ENCODE data around the gene OGA. TPM values are rescaled to one million over a fixed set of nuclear protein-coding genes. Genes with fewer than 3 reads are reported as not detected.

OGA gene
- total and polyA plus RNA-seq, 2 donors (not counting 3 experiments of a cell fraction or from before 2014, with no cell fraction given): 30.8 to 118 TPM

DNA sequence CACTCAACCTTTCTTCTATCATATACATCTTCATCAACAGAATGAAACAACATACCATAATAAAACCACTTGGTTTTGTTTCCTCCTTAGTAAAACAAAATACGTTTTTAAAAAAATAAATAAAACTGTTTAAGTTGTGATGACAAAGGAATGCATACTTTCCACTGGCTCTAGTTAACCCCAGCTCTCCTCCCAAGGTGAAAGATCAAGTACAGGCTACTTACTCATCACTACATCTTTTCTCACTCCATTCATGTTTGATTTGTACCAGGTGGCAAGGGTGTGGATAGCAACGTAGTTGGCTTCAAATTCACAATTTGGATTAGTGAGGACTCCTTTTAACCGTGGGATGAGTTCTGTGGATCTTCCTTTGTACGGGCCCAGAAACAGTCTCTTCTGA, 14.7 kb downstream of the OGA start:
- H3K9ac ChIP-seq (replicated peaks; ENCODE audit: extremely low read depth, insufficient read depth, low read length): no peak overlapping the region
- ChIA-PET POLR2A (interaction anchor here (0.7 kb wide), 1 partner anchor 11 kb away, joined by 5 read pairs; no protein-coding TSS in a partner anchor), CTCF (interaction anchor here (1.2 kb wide), 1 partner anchor 9 kb away, joined by 3 read pairs; no protein-coding TSS in a partner anchor)
- H3K4me1 ChIP-seq (ENCODE audit: control insufficient read depth, extremely low read depth, insufficient read depth, low read length): no peaks in the 10 kb centered on the region
- no peaks in the 10 kb centered on the region for H3K27me3 ChIP-seq (ENCODE audit: control insufficient read depth in 2 of 2, insufficient read depth in 2 of 2, low read length in 2 of 2)
- H3K4me3 ChIP-seq (replicated peaks in 1 of 3; ENCODE audit: insufficient read depth in 1 of 3, low read depth in 1 of 3, low read length in 3 of 3): no peak overlapping the region
- BruUV-seq (replicated peaks): no TSS peak
- dilution Hi-C loops (cut with MboI; ENCODE audit: extremely low pct_ligation_motif_present, low sequenced_read_pairs): no loop called here
- no peak for DNase-seq (ENCODE audit: low read depth, low spot score)
- no peak overlapping the region for H3K4me2 ChIP-seq (ENCODE audit: insufficient read depth, low read length)
- H3K27ac ChIP-seq (ENCODE audit: insufficient read depth, low read depth, low read length): no peak overlapping the region
- peaks cover 45% of the 10 kb centered on the region for H3K79me2 ChIP-seq (ENCODE audit: control insufficient read depth, insufficient read depth, low read length)
- no peak overlapping the region for H2AFZ ChIP-seq (ENCODE audit: low read depth, low read length)
- H4K20me1 ChIP-seq (replicated peaks; ENCODE audit: control insufficient read depth, extremely low read depth, insufficient read depth, low read length): no peaks in the 10 kb centered on the region
- TF ChIP-seq EZH2 (IDR thresholded peaks at IDR 0.05; ENCODE audit: borderline replicate concordance, low read depth, low read length, severe bottlenecking) (no peak), JUN (IDR thresholded peaks at IDR 0.05; ENCODE audit: borderline replicate concordance, insufficient read depth, insufficient read length, low read depth) (no peak), MYC (IDR thresholded peaks at IDR 0.05; ENCODE audit: low read depth, low read length) (no peak), POLR2AphosphoS5 (IDR thresholded peaks at IDR 0.05; ENCODE audit: insufficient read depth, low read depth, low read length) (no peak), CTCF (IDR thresholded peaks at IDR 0.05; ENCODE audit: extremely low read depth in 1 of 2, insufficient read depth in 1 of 2, low read depth in 1 of 2, low read length in 2 of 2) (no peak), FOS (IDR thresholded peaks at IDR 0.05; ENCODE audit: borderline replicate concordance, insufficient read depth, low read length) (no peak), POLR2A (IDR thresholded peaks at IDR 0.05; ENCODE audit: low read depth, low read length) (no peak), GATA2 (IDR thresholded peaks at IDR 0.05; ENCODE audit: insufficient read depth, insufficient read length, low read depth, low read length) (no peak)
- TF ChIP-seq, protein P1, sequence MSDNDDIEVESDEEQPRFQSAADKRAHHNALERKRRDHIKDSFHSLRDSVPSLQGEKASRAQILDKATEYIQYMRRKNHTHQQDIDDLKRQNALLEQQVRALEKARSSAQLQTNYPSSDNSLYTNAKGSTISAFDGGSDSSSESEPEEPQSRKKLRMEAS (IDR thresholded peaks at IDR 0.05; ENCODE audit: insufficient read depth, insufficient read length): no peak
- FAIRE-seq: no peak
- peaks cover 2% of the 10 kb centered on the region for H3K9me1 ChIP-seq (replicated peaks; ENCODE audit: control insufficient read depth, extremely low read depth, insufficient read depth, low read length)
- intact Hi-C loops (cut with micrococcal nuclease): no loop called here
- peaks cover 29 to 33% of the 10 kb centered on the region in 2 experiments for H3K36me3 ChIP-seq (ENCODE audit: control insufficient read depth in 2 of 2, extremely low read depth in 1 of 2, insufficient read depth in 2 of 2, low read length in 2 of 2)
- H3K9me3 ChIP-seq (replicated peaks; ENCODE audit: control insufficient read depth, insufficient read depth, low read length): no peaks in the 10 kb centered on the region
